Measurements from ENCODE around the gene MRGPRD.
"Not testable (repeated sequence)": the region's sequence is repeated elsewhere in the genome, so short reads cannot be mapped to it uniquely, and the experiment has no call there.

MRGPRD gene

GRCh38 chr11:69002110-69002569 is 21.4 kb upstream of the MRGPRD start:
- no peak for DNase-seq (ENCODE audit: extremely low read depth, low read depth)
- TF ChIP-seq CTCF (IDR thresholded peaks at IDR 0.05; ENCODE audit: low read depth, low read length, missing control alignments), result no peak
- no peak overlapping the region for H3K4me3 ChIP-seq (replicated peaks; ENCODE audit: low read depth, low read length)

- no peak for TF ChIP-seq CTCF (IDR thresholded peaks at IDR 0.05; ENCODE audit: low read depth, low read length, missing control alignments)
- no peak for DNase-seq (ENCODE audit: extremely low read depth, low read depth)
- H3K4me3 ChIP-seq (replicated peaks; ENCODE audit: low read depth, low read length), result no peak overlapping the region
These were observed 20.7 kb upstream of the MRGPRD start for GRCh38 chr11:69001243-69002081.

GRCh38 chr11:69000831-69001242 is 20.1 kb upstream of the MRGPRD start:
- peak; percentile 63 for TF ChIP-seq CTCF (IDR thresholded peaks at IDR 0.05; ENCODE audit: low read depth, low read length, missing control alignments)
- DNase-seq (ENCODE audit: extremely low read depth, low read depth), result peak; percentile 72
- no peak overlapping the region for H3K4me3 ChIP-seq (replicated peaks; ENCODE audit: low read depth, low read length)

- DNase-seq (ENCODE audit: extremely low read depth, low read depth), result no peak
- no peak for TF ChIP-seq CTCF (IDR thresholded peaks at IDR 0.05; ENCODE audit: low read depth, low read length, missing control alignments)
- H3K4me3 ChIP-seq (replicated peaks; ENCODE audit: low read depth, low read length), result no peak overlapping the region
These were observed 19.6 kb upstream of the MRGPRD start for GRCh38 chr11:69000391-69000790.

GRCh38 chr11:68999748-69000355 is 19.1 kb upstream of the MRGPRD start:
- not testable (repeated sequence) for H3K4me3 ChIP-seq (replicated peaks; ENCODE audit: low read depth, low read length); DNase-seq (ENCODE audit: extremely low read depth, low read depth)

GRCh38 chr11:68999093-68999747 is 18.4 kb upstream of the MRGPRD start:
- no peak overlapping the region for H3K4me3 ChIP-seq (replicated peaks; ENCODE audit: low read depth, low read length)
- TF ChIP-seq CTCF (IDR thresholded peaks at IDR 0.05; ENCODE audit: low read depth, low read length, missing control alignments), result no peak
- no peak for DNase-seq (ENCODE audit: extremely low read depth, low read depth)

- DNase-seq (ENCODE audit: extremely low read depth, low read depth), result no peak
- TF ChIP-seq CTCF (IDR thresholded peaks at IDR 0.05; ENCODE audit: low read depth, low read length, missing control alignments), result no peak
- H3K4me3 ChIP-seq (replicated peaks; ENCODE audit: low read depth, low read length), result no peak overlapping the region
These were observed 17.7 kb upstream of the MRGPRD start for GRCh38 chr11:68998390-68998911.
